ENCODE measurements around the gene NAE1.

Gene NAE1

GRCh38 chr16:66834746-66835145 is 4.0 kb upstream of the NAE1 start:
- H3K4me3 ChIP-seq (ENCODE audit: low read depth in 1 of 2, low read length in 2 of 2), result no peak overlapping the region
- H3K9me3 ChIP-seq (ENCODE audit: insufficient read depth, low read length, severe bottlenecking), result no peaks in the 10 kb centered on the region
- H3K4me1 ChIP-seq (ENCODE audit: insufficient read depth, low read length), result peaks cover 10% of the 10 kb centered on the region
- H3K36me3 ChIP-seq (ENCODE audit: insufficient read depth, low read length), result peaks cover 2% of the 10 kb centered on the region; the same call in 1 of the 2 replicates
- ATAC-seq (ENCODE audit: insufficient read depth, low read depth) (no peak), DNase-seq (no peak)
- H3K27ac ChIP-seq (ENCODE audit: low read length), result no peak overlapping the region
- no peaks in the 10 kb centered on the region for H3K27me3 ChIP-seq (ENCODE audit: insufficient read depth, low read length, poor library complexity)
- no peak overlapping the region for H3K4me2 ChIP-seq (ENCODE audit: insufficient read depth, low read length)
- no peaks in the 10 kb centered on the region for H4K20me1 ChIP-seq (ENCODE audit: insufficient read depth, low read length)
- no peak overlapping the region for H2AFZ ChIP-seq (ENCODE audit: low read depth, low read length)
- peaks cover 10% of the 10 kb centered on the region for H3K79me2 ChIP-seq (ENCODE audit: insufficient read depth, low read length)
- no peak for TF ChIP-seq CTCF (IDR thresholded peaks at IDR 0.05; ENCODE audit: borderline replicate concordance, extremely low read depth, low read length, poor library complexity, severe bottlenecking)
- TF ChIP-seq EZH2 (IDR thresholded peaks at IDR 0.05; ENCODE audit: borderline replicate concordance, low read depth, low read length, severe bottlenecking), result no peak
- no peak overlapping the region for H3K9ac ChIP-seq (ENCODE audit: low read depth, low read length)

- no peak for ATAC-seq (ENCODE audit: insufficient read depth, low read depth)
- Histone ChIP-seq H3K27ac (ENCODE audit: low read length) (no peak overlapping the region), H3K9me3 (ENCODE audit: insufficient read depth, low read length, severe bottlenecking) (no peaks in the 10 kb centered on the region)
Observed at GRCh38 chr16:66832661-66833305, 2.0 kb upstream of the NAE1 start.

GRCh38 chr16:66832190-66832589 is 1.4 kb upstream of the NAE1 start:
- Histone ChIP-seq H3K27me3 (ENCODE audit: insufficient read depth, low read length, poor library complexity) (no peaks in the 10 kb centered on the region), H3K9me3 (ENCODE audit: insufficient read depth, low read length, severe bottlenecking) (no peaks in the 10 kb centered on the region), H3K4me1 (ENCODE audit: insufficient read depth, low read length) (peaks cover 33% of the 10 kb centered on the region), H2AFZ (ENCODE audit: low read depth, low read length) (peak overlapping the region; percentile 87), H3K36me3 (ENCODE audit: insufficient read depth, low read length) (peaks cover 21% of the 10 kb centered on the region), H3K4me2 (ENCODE audit: insufficient read depth, low read length) (no peak overlapping the region), H3K4me3 (ENCODE audit: low read depth in 1 of 2, low read length in 2 of 2) (no peak overlapping the region), H3K79me2 (ENCODE audit: insufficient read depth, low read length) (peaks cover 36% of the 10 kb centered on the region), H3K9ac (ENCODE audit: low read depth, low read length) (no peak overlapping the region), H3K27ac (ENCODE audit: low read length) (no peak overlapping the region), H4K20me1 (ENCODE audit: insufficient read depth, low read length) (peaks cover 21% of the 10 kb centered on the region)
- ATAC-seq (ENCODE audit: insufficient read depth, low read depth) (no peak), DNase-seq (no peak)
- no peak for TF ChIP-seq EZH2 (IDR thresholded peaks at IDR 0.05; ENCODE audit: borderline replicate concordance, low read depth, low read length, severe bottlenecking)
- TF ChIP-seq CTCF (IDR thresholded peaks at IDR 0.05; ENCODE audit: borderline replicate concordance, extremely low read depth, low read length, poor library complexity, severe bottlenecking), result no peak

More at GRCh38 chr16:66832661-66833305, 2.0 kb upstream of the NAE1 start:
- peaks cover 17% of the 10 kb centered on the region for H3K36me3 ChIP-seq (ENCODE audit: insufficient read depth, low read length)
- no peak overlapping the region for H3K4me3 ChIP-seq (ENCODE audit: low read depth in 1 of 2, low read length in 2 of 2)
- peaks cover 29% of the 10 kb centered on the region for H3K4me1 ChIP-seq (ENCODE audit: insufficient read depth, low read length)
- no peak overlapping the region for H3K4me2 ChIP-seq (ENCODE audit: insufficient read depth, low read length)
- no peak for TF ChIP-seq CTCF (IDR thresholded peaks at IDR 0.05; ENCODE audit: borderline replicate concordance, extremely low read depth, low read length, poor library complexity, severe bottlenecking)
- no peak for TF ChIP-seq EZH2 (IDR thresholded peaks at IDR 0.05; ENCODE audit: borderline replicate concordance, low read depth, low read length, severe bottlenecking)
- DNase-seq, result no peak
- no peak overlapping the region for H3K9ac ChIP-seq (ENCODE audit: low read depth, low read length)
- peaks cover 18% of the 10 kb centered on the region for H4K20me1 ChIP-seq (ENCODE audit: insufficient read depth, low read length)
- no peaks in the 10 kb centered on the region for H3K27me3 ChIP-seq (ENCODE audit: insufficient read depth, low read length, poor library complexity)
- H2AFZ ChIP-seq (ENCODE audit: low read depth, low read length), result no peak overlapping the region
- peaks cover 30% of the 10 kb centered on the region for H3K79me2 ChIP-seq (ENCODE audit: insufficient read depth, low read length)
